Stimulated activated CD8-positive, alpha-beta memory T cell treated with anti-CD3 and anti-CD28 coated beads, Interleukin-15, amount 100 ng/mL, for 24 hours (primary cell): ENCODE data around the gene AJAP1.

Experiments used
- DNase-seq: peaks from one replicate; pipeline ENCODE4 v3.0.0-alpha.2; 2020; ENCODE audit warnings: low read depth

Gene AJAP1

GRCh38 chr1:4771721-4772120, 117.3 kb downstream of the AJAP1 start:
- DNase-seq, result no peak

GRCh38 chr1:4772294-4773010, 118.0 kb downstream of the AJAP1 start:
- DNase-seq, result no peak

- no peak for DNase-seq
These were observed 118.8 kb downstream of the AJAP1 start for GRCh38 chr1:4773226-4773625.

- DNase-seq, result no peak
These were observed 121.1 kb downstream of the AJAP1 start for GRCh38 chr1:4775506-4775905.

- no peak for DNase-seq
These were observed 123.6 kb downstream of the AJAP1 start for GRCh38 chr1:4778056-4778455.

- no peak for DNase-seq
These were observed 127.2 kb downstream of the AJAP1 start for GRCh38 chr1:4781646-4782045.

GRCh38 chr1:4784761-4785160, 130.4 kb downstream of the AJAP1 start:
- no peak for DNase-seq

- no peak for DNase-seq
These were observed 131.6 kb downstream of the AJAP1 start for GRCh38 chr1:4786055-4786454.

GRCh38 chr1:4787551-4787950, 133.1 kb downstream of the AJAP1 start:
- no peak for DNase-seq

GRCh38 chr1:4792565-4792964, 138.2 kb downstream of the AJAP1 start:
- no peak for DNase-seq

GRCh38 chr1:4794020-4794780, 139.8 kb downstream of the AJAP1 start:
- no peak for DNase-seq

- DNase-seq, result no peak
These were observed 142.0 kb downstream of the AJAP1 start for GRCh38 chr1:4796161-4797015.

- no peak for DNase-seq
These were observed 142.6 kb downstream of the AJAP1 start for GRCh38 chr1:4797016-4797410.

- no peak for DNase-seq
These were observed 143.0 kb downstream of the AJAP1 start for GRCh38 chr1:4797429-4797828.

GRCh38 chr1:4801192-4801924, 146.9 kb downstream of the AJAP1 start:
- DNase-seq, result no peak

- no peak for DNase-seq
These were observed 147.6 kb downstream of the AJAP1 start for GRCh38 chr1:4802024-4802423.

GRCh38 chr1:4803335-4803734, 148.9 kb downstream of the AJAP1 start:
- no peak for DNase-seq

GRCh38 chr1:4805987-4806386, 151.6 kb downstream of the AJAP1 start:
- no peak for DNase-seq

- DNase-seq, result no peak
These were observed 166.1 kb downstream of the AJAP1 start for GRCh38 chr1:4820543-4820942.

GRCh38 chr1:4825800-4826450, 171.5 kb downstream of the AJAP1 start:
- DNase-seq, result no peak

GRCh38 chr1:4830707-4831106, 176.3 kb downstream of the AJAP1 start:
- DNase-seq, result no peak

GRCh38 chr1:4836574-4836973, 182.2 kb downstream of the AJAP1 start:
- no peak for DNase-seq
